GM12891 (cell line): ENCODE data around the gene SPINK13. TPM values are rescaled to one million over a fixed set of nuclear protein-coding genes. Genes with fewer than 3 reads are reported as not detected.

ENCODE experiments used
- DNase-seq: peaks from one replicate; pipeline ENCODE4 v3.0.0; 2011; ENCODE audit warnings: low spot score; ENCODE audit not compliant: insufficient read length
- FAIRE-seq: peaks from 2 replicates; lab custom pipeline; 2011; peaks lifted over from hg19 to GRCh38; lab: Jason Lieb, UNC
- PAX5 ChIP-seq: IDR thresholded peaks from 2 replicates; pipeline ENCODE4 v1.6.1; 2011; ENCODE audit warnings: low read length, moderate library complexity, mild to moderate bottlenecking; ENCODE audit not compliant: insufficient read depth, severe bottlenecking
- POLR2A ChIP-seq: IDR thresholded peaks from 2 replicates; pipeline ENCODE4 v1.6.1; 2011; ENCODE audit warnings: low read depth, low read length, control low read depth
- POLR2AphosphoS5 ChIP-seq: IDR thresholded peaks from 2 replicates; pipeline ENCODE4 v1.6.1; 2011; ENCODE audit warnings: low read depth, low read length, control low read depth
- POU2F2 ChIP-seq: IDR thresholded peaks from 2 replicates; pipeline ENCODE4 v1.6.1; 2011; ENCODE audit warnings: low read depth, mild to moderate bottlenecking, control low read depth, low read length, moderate library complexity
- SPI1 ChIP-seq: IDR thresholded peaks from 2 replicates; pipeline ENCODE4 v1.6.1; 2011; ENCODE audit warnings: low read depth, low read length, control low read depth
- TAF1 ChIP-seq: IDR thresholded peaks from 2 replicates; pipeline ENCODE4 v1.6.1; 2011; ENCODE audit warnings: low read depth, low read length, control low read depth
- polyA plus RNA-seq: library from polyadenylated mRNA; unstranded; fragments of >200 nt; gene quantifications from one replicate; pipeline ENCODE4 v1.2.1, GENCODE V29; 2012; ENCODE audit warnings: low read depth, missing spikeins, inconsistent platforms; ENCODE audit not compliant: missing spikeins

SPINK13 gene, protein sequence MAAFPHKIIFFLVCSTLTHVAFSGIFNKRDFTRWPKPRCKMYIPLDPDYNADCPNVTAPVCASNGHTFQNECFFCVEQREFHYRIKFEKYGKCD
- polyA plus RNA-seq, result not detected

DNA sequence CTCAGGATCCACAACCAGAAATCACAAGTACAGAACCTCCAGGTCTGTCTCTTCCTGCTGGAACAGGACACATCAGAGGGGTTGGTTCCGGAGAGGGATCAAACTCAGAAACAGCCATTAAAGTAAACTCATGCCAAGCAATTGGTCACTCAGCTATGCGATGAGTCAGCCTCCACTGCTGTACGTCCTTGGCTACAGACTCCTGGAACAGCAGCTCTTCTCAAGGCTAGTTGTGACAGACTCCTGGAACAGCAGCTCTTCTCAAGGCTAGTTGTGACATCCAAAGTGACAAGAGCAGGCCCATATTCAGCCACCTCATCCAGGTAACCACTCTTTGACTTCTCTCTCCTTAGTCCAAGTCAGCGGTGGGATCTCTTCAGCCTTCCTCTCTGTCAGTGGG is at the start of gene SPINK13:
Gene SPINK13, plus strand, starts transcription at position 229 of the 400 bp plus-strand sequence. CDS start 1,279 bp downstream, outside the sequence.
- FAIRE-seq (no peak), DNase-seq (no peak)
- TF ChIP-seq POU2F2 (no peak), PAX5 (no peak), SPI1 (no peak), POLR2A (no peak), TAF1 (no peak), POLR2AphosphoS5 (no peak)

DNA sequence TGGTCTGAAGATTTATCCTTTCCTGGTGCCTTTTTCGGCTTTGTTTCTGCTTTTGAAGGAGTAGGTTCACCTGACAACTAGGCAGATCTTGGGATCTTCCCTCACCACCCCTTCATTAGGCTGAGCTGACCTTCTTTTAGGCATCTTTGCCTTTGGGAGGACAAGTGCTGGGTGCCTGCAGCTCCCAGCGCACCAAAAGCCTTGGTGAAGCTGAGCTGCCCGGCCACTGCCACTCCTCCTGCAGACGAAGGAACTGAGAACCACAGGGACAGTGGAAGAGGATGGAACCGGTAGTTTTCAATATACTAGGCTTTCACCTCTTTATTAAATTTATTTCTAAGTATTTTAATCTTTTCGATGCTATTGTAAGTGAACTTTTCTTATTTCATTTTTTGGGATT is 47.1 kb upstream of the SPINK13 start:
- FAIRE-seq (no peak), DNase-seq (no peak)
- TF ChIP-seq POU2F2, result no peak
- no peak for TF ChIP-seq POLR2A
- no peak for TF ChIP-seq PAX5
- TF ChIP-seq SPI1, result no peak
- no peak for TF ChIP-seq TAF1
- TF ChIP-seq POLR2AphosphoS5, result no peak

DNA sequence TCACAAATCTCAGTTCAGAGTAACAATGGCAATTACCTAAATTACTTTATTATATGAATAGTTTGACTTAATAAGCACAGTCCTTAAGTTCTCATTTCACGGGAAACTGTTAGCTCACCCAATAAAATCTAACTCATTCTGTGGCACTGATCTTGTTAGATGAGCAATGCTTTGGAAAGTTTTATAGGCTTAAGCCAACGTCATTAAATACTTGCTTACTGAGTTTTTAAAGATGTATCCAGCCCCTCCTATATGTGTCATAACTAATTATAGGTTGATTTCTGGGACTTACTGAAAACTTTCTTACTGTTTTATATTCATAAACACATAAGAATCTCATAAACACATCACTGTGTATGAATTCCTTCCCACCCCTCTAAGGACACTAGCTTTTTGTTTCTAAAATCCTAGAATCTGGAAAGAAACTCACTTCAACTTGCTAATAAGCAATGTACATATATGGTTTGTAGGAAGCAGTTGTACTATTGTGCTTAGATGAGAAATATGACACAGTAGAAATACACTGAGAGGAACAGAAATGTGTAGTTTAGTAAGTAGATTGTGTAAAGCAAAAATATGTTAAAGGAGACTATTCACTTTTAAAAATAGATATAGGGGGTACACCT is 44.4 kb upstream of the SPINK13 start:
- DNase-seq (no peak), FAIRE-seq (no peak)
- no peak for TF ChIP-seq POLR2A
- TF ChIP-seq TAF1, result no peak
- TF ChIP-seq POLR2AphosphoS5, result no peak
- no peak for TF ChIP-seq SPI1
- TF ChIP-seq POU2F2, result no peak
- no peak for TF ChIP-seq PAX5

DNA sequence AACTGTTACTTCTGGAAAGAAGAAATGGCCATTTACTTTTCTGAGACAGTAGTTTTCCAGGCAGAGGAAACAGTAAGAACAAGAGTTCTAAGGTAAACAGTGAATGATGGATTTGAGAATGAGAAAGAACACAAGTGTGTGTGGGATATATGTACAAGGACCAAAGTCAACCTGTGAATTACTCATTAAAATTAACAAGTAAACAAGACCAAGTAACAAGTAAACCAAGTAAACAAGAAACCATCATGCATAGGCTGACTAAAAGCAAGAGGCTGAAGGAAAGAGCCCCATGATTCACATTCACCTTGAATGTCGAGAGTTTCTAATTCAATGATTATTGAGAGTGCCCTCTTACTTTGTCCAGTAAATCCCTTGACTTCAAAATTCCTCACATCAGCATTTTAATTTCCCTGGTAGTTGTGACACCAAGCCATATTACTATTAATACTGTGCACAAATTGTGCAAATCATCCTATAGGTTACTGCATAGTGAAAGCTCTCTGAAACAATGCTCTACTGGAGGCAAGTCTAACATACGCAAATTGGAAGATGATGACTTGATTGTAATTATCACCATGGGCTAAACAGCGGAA is 40.1 kb upstream of the SPINK13 start:
- DNase-seq, result no peak
- no peak for TF ChIP-seq SPI1
- TF ChIP-seq POU2F2, result no peak
- TF ChIP-seq POLR2AphosphoS5, result no peak
- TF ChIP-seq POLR2A, result no peak
- no peak for TF ChIP-seq PAX5
- TF ChIP-seq TAF1, result no peak
- FAIRE-seq, result no peak

DNA sequence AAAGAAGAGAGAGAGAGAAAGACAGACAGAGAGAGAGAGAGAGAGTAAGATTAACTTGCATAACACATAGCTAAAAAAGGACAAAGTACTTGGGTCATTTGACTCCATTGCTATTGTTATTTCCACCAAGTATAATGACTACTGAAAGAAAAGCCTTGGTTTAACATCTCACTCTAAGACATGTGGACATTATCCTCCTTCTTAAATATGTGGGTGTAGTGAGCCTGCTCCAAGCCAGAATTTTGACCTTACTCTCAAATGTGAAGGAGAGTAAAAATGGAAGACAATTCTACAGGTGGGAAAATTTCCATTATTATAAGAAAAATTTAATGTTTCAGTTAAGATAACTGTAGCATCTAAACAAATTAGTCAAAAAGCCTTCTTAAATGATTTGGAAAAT is 38.8 kb upstream of the SPINK13 start:
- TF ChIP-seq PAX5 (no peak), POU2F2 (no peak), TAF1 (no peak), POLR2A (no peak), POLR2AphosphoS5 (no peak), SPI1 (no peak)
- FAIRE-seq (no peak), DNase-seq (no peak)

DNA sequence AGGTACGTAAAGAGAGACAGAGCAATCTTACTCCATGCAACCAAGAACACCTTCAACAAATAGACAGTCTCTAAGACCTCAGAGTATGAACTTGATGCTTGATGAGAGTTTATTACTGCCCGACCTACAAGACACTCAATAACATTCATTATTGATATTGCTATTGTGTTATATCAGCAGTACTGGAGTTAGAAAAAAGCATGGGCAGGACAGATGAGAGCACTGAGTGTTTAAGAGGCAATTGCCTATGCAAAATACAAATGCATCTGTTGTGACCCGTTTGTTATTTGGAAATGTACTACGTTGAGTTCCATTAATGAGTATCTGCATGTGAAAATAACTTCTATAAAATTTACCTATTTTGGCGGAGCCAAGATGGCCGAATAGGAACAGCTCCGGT is 38.4 kb upstream of the SPINK13 start:
- DNase-seq (no peak), FAIRE-seq (no peak)
- TF ChIP-seq SPI1 (no peak), PAX5 (no peak), POLR2AphosphoS5 (no peak), TAF1 (no peak), POU2F2 (no peak), POLR2A (no peak)

DNA sequence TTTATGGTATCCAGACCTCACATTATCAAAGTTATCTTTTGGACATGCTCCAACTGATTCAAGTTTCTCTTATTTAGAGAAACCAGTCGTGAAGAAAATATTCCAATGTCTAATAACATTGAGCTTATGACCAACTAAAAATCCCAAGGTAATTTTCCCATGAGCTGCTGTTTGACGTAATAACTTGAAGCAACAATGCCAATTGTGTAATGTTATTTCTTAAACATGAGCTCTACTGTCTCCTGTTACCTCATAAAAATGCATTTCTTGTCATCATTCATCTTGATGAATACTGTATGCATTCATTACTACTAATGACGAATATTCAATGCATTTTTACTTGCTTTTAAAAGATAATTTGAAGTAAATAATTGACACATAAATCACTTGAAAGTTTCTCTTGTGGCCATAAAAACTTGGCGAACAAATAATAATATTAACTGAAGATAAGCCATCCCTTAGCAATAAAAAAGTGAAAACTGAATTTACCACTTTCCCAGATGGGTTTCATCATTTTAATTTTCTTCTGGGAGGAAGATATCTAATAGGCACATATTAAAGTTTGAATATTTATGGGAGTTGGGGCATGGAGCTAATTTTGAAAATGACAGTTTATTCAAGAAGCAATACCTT is 30.7 kb upstream of the SPINK13 start:
- no peak for DNase-seq
- TF ChIP-seq POU2F2, result no peak
- no peak for TF ChIP-seq SPI1
- no peak for TF ChIP-seq POLR2AphosphoS5
- no peak for TF ChIP-seq TAF1
- no peak for TF ChIP-seq PAX5
- TF ChIP-seq POLR2A, result no peak
- FAIRE-seq, result no peak

DNA sequence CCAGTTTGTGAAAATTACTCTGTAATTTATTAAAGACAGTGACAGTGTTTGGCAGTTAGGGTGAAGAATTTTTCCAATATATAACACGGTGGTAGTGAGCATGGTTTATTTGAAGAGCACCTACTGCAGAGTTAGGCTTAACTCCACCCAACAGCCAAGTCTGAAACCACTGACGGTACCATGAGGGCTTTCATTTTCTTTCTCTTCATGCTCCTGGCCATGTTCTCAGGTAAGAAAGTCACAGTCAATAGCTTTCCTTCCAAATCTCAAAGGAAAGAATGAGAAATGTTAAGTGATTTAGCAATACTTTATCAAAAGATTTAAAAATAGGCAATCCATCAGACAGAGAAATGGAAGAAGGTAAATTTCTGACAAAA is 30.2 kb upstream of the SPINK13 start, which contains the start of gene MARCOL:
Gene MARCOL, plus strand, starts transcription at position 108 of the 377 bp plus-strand sequence. Its CDS starts 73 bp downstream, at position 181.
- FAIRE-seq, result no peak
- DNase-seq, result no peak
- no peak for TF ChIP-seq POLR2AphosphoS5
- no peak for TF ChIP-seq SPI1
- TF ChIP-seq POLR2A, result no peak
- TF ChIP-seq TAF1, result no peak
- no peak for TF ChIP-seq POU2F2
- no peak for TF ChIP-seq PAX5

GRCh38 chr5:148248894-148249293 is 19.7 kb upstream of the SPINK13 start:
- no peak for FAIRE-seq
- no peak for TF ChIP-seq SPI1
- DNase-seq, result no peak

- TF ChIP-seq POLR2A, result no peak
- no peak for TF ChIP-seq POLR2AphosphoS5
- no peak for TF ChIP-seq POU2F2
- no peak for TF ChIP-seq PAX5
- TF ChIP-seq TAF1, result no peak
- TF ChIP-seq SPI1, result no peak
- DNase-seq, result no peak
- FAIRE-seq, result no peak
These were observed 13.1 kb upstream of the SPINK13 start for GRCh38 chr5:148255456-148255855.
